ENCODE measurements around the gene BTBD9.

BTBD9 gene

DNA sequence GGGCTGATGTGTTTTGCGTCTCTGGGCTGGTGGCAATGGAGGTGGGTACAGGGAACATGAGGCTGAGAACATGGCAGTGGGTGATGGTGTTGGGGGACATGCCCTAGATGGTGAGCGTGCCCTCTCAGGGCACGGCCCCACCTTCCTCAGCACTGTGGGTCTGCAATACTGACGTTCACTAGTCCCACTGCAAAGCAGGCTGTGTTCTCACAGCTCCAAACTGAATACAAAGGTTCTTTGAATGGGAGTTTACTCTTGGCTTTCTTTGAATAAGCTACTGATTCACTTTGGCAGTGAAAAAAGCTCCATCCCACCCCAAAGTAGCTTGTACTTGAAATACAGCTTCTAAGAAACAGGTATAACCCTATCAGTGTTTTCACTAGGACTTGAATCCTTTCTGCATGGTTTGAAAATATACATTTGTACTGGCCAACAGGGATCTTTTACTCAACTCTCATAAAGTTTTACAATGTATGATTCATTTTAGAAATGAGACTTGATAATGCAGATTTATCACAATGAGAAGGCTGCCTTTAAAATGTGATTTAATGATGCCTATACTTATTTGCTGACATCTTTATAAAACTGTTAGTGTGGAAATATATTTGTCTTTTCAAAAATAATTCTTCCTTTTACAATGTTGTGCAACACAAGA is 419.5 kb downstream of the BTBD9 start:
- DNase-seq: no peak

DNA sequence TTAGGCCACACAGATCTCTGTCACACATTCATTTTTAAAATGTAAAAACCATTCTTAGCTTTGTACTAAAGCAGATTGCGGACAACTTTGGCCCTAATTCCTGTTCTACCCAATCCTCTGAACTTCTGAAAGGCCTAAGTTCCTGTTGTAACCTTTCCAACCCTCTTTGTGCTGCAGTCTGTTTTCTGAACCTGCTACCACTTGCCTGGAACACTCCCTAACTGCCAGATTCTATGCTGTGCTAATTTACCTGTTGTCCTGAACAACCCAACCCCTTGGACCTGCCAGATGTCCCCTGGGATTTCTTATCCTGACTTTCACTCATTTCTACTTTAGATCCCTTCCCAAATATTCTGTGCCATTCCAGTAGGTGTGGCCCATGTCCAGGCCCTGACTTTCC is 421.5 kb downstream of the BTBD9 start:
- DNase-seq: no peak

DNA sequence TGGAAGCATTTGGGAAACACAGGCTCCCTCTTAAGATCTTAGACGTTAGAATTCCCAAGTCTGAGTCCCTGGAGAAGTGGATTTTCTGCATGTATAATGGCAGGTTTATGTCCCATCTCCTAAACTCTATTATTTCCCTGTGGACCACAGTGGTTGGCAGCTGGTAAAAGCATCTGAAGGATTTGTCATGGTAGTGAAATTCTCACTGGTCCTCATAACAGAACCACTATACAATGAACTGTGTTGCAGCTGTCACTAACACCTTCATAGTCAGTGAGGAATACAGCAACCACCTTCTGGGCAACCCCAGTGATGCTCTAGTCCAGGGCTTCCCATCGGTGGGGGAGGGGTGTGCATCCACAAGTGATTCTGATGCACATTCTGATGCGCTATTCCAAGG is 423.3 kb downstream of the BTBD9 start:
- no peak for DNase-seq

DNA sequence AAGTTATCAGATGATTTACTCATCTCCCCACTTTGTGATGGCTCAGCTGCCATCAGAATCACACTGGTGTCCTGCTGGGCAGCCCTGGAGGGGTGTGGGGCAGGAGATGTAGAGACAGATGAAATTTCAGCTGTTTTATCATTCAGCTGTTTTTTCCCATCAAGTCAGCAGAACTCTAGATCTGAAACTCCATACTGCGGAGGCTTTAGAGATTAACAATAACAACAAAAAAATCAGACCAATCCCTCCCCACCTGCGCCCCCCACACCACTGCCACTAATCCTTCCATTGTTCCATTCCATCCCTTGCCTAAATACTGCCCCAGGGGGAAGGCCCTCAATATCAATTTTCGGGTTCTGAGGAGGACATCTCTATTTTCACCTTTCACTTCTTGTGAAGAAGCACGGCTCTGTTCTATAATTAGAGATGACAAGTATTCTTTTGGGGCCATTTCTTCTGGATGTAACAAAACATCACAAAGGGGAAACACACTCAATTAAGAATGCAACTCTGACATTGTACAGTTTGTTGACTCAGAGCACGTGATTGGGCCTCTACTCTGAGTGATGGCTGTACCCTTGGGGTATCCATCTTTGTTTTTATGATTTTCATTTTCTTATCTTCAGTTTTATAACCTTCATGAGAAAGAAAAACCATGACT is 423.9 kb downstream of the BTBD9 start:
- no peak for DNase-seq

DNA sequence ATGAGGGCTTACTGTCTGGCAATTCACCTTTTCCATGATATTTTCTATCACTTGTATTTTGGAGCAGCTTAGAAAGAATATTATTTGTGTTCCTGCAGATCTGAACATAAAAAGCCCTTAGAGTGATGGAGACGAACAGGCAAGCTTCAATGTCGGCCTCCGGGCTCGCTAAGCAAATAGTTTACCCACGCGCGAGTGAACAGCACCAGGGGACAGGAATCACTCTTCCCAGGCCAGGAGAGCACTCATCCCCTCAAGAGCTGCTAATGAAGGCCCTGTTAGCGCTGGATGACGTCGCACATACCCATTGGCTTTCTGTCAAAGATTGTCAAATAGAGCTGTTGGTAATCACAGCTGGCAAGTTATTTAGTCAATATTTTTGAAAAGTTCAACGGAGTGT is 424.5 kb downstream of the BTBD9 start:
- DNase-seq: no peak

DNA sequence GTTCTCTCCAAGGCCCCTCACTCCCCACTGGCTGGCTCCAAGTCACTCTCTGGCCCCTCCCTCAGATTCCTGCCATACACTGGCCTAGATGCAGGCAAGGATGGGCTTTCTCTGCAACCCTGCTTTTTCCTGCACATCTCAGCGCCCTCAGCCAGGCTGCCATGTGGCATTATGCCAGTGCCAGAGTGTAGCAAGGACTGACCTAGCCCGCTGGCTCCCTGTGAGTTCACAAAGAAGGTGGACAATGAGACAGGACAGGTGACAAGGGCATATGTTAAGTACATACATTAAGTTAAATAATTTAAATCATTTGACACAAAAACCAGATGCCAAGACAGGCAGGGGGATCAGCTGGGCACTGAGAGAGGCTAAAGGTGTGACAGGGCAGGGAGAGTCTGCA is 425.6 kb downstream of the BTBD9 start:
- DNase-seq: no peak

DNA sequence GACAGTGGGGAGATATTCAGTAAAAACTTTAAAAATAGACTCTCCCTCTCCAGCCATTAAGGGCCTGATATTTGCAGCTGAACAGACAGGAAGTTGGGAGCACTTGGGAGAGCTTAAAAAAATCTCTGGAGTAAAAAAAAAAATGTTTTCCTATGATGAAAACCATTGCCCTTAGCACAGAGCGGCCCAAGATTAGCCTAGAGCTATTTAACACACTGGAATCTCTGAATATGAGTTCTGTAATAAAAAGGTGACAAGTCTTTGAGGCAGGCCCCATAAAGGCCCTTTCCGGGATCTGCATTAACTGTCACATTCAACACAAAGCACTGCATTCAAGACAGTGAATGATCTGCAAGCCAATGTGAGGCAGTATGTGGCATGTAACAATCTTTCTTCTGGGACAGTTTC is 426.5 kb downstream of the BTBD9 start:
- DNase-seq: no peak

DNA sequence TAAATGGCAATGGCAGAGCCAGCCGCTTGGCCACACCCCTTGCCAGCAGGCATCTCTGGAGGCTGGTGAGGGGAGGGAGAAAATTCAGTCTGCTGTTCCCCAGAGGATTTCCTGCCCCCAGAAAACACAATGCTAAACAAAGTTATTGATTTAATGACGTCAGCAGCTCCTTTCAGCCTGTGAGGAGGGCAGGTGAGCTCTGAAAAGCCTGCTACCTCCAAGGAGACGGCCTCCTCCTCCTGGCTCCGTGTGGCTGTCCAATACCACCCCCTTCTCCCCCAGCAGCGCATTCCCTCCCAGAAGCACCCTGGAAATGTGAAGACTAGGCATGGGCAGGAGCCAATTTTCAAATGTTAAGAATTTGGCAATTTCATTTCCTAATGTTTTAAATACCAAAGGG is 427.1 kb downstream of the BTBD9 start:
- no peak for DNase-seq

DNA sequence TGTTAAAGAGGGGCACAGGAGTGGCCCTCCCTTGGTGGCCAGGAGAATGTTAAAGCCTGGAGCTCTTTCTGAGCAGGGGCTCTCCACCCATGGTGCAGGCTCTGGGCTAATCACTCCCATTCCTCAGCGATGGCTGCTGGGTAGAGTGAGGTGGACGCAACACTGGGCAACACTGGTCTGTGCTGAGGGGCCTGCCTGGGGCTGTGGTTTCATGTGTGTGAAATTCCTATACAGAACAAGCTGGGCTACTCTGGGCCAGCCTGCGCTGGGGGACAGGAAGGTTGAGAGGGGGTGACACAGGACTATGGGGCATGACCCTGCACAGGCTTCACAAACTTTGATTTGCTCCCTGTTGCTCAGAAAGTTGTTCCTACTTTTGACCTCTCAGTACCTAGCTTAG is 427.6 kb downstream of the BTBD9 start:
- DNase-seq: no peak

DNA sequence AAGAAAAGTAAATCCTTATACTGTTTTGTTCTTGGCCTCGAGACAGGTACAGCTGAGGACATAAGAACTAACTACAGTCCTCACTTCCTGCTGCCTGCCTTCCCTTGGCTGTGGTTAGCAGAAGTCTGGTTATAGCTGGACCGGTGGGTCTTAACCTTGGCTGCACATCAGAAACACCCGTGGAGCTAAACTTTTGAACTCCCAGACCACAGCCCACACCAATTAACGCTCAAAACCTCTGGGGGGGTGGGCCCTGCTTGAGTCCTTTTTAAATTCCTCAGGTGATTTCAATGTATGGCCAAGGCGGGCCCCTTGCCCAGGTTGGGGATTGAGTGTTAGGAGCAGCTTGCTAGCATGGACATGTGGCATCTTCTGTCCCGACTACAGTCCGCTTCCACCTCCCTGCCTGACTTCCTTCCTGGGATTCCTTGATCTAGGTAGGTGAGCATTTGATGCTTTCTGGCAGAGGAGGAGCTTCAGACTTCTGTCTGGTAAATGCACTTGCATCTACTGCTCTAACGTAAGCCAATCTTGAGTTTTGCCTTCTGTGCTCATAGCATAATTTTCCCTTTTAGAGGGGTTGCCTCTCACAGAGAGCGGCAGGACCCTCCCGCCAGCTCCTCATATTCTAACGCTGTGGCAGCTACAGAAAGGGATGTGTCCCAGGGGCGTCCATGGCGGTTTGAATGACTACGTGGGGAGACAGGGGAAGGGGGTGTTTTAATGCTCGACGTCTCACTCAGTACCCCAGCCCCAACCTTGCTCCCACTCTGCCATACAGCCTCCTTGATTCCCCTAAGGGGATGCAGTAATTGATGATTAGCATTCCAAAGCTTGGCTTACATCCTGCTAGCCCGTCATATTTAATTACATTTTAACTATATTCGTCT is 430.1 kb downstream of the BTBD9 start:
- no peak for DNase-seq

DNA sequence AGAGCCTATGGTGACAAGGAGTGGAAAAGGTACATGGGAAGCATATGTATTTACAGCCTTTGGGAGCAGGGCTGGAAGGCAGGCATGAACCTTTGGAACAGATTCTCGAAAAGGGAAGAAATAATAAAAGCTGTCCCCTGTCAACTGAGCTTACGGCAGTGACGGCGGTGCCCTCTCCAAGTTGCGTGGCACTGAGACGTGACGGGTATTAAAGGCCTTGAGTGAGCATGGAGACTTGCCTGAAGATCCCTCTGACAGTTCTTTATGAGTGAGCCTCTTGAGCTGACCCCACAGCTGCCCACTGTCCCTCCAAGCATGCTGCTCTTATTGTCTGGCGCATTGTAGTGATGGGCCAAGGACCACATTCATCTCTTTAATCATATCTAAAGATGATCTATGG is 431.7 kb downstream of the BTBD9 start:
- no peak for DNase-seq

DNA sequence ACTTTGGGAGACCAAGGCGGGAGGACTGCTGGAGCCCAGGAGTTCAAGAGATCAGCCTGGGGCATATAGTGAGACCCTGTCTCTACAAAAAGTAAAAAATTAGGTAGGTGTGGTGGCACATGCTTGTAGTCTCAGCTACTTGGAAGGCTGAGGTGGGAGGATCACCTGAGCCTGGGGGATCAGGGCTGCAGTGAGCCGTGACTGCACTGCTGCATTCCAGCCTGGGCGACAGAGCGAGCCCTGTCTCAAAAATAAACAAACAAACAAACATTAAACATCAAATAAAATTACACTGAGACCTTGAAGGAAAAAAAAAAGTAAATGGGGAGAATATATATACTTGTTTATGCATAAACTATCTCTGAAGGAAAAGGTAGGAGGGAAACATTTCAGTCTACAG is 432.4 kb downstream of the BTBD9 start:
- no peak for DNase-seq

DNA sequence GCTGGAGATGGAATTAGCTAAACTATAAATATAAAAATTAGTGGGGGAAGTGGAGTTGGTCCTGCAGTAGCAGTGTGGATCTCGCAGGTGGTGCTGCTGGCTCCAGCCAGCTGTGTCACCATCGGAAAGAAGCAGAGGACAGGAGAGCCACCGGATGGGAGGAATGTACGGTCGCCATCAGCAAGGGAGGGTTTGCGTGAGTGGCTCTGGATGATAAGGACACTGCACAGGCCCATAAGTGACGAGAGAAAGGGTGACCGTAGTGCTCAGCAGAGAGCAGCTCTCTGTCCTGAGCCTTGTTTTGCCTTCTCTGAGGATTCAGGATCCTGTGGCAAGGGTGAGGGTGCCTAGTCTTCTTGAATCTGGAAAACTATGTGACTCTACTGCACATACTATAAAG is 441.5 kb downstream of the BTBD9 start:
- no peak for DNase-seq

DNA sequence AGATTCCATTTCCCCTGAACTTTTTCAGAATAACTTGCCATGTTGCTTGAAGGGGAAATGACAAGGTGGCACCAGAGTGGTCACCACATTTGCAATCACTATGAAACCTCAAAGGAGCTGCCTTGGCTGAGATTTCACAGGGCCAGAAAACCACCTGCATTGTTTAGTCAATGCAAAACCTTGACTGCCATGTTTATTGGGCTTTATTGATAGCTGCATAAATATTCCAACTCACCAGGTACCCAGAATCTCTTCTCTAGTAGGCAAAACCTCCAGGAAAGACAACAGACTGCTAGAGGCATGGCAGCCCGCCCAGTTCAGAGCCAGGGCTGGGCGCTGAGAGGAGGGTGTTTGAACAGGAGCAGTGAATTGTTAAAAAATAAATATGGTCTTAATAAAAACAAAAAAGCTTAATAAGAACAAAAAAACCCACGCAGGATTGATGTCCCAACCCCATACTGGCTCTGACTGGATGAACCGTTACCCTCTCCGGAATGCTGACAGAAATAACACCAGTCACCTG is 444.6 kb downstream of the BTBD9 start:
- DNase-seq: no peak

DNA sequence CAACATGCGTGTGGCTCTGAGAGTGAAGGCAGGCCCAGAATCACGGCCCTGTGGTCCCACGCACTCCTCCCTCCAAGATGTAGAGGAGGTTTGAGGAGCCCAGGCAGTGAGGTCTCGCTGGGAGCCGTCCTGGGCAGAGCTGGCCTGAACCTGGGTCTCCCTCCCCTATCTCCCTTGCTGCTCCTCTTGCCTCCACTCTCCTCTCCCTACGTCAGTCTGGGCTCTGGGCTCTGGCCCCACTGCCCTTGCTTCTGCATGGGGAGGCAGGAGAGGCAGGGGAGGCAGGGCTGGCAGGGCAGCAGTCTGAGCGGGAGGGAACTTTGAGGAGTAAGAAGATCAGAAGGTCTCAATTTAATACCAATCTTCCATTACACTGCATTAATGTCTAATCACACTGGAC is 445.1 kb downstream of the BTBD9 start:
- DNase-seq: no peak

DNA sequence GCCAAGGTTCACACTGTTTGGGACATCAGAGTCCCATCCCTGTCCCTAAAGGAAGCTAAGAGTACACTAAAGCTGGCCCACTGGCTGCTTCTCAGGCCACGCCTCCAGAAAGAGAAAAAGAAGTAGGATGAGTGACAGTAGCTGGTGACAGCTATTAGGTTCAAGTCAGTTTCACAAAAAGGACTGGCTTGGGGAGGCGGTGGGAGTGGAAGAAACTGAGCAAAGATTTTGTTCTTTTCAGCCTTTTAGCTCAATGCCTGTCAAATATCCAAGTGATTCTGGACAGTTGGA is 445.5 kb downstream of the BTBD9 start:
- DNase-seq: no peak

DNA sequence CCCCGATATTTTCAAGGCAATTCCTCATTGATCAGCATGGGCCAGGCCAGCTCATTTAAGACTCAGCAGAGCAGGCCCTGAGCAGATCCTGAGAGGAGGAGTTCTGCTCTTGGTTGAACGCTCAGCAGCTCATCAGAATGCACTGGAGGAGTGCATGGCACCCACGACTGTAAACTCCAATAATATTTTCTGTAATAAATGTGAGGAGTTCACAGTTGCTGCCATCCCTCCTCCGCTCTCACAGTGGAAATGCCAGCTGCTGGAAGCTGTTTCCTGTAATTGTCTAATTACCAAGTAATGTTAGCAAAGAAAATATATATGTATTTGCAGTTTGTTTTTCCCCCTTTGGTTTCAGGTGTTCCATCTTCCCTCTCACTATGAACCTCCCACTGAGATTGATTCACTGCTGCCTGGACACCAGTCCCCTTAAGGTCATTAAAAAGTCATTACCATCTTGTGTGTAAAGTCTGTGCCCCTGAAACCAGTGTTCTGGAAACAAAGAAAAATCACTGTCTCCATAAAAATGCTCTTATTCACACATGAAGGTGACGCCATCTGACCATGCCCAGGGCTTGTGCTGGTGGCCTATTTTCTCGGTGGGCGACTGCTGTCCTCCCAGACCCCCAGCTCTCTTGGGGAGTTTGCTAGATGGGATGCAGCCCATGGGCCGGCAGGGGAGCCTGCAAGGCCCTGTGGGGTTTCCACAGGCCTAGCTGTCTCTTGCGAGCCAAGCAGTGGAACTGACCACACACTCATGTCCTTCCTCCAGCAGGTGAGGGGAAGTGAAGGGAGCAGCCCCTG is 446.0 kb downstream of the BTBD9 start:
- DNase-seq: no peak

DNA sequence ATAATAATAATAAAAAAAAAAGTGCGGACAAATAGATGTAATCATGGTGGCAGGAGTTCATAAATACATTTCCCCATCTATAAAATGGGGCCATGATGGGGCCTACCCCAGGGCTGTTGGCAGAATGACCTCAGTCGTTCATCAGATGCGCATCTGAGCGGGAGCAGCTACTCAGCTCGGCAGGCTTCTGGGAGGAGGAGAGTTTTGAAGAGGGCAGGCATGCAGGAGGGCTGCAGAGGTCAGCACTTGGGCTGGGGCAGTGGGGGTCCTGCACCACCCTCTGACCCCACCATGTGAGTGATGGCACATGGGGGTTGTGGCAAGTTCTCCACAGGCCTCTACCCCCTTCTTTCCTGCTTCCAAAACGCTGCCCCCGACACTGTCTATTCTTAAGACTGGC is 446.7 kb downstream of the BTBD9 start:
- DNase-seq: no peak

DNA sequence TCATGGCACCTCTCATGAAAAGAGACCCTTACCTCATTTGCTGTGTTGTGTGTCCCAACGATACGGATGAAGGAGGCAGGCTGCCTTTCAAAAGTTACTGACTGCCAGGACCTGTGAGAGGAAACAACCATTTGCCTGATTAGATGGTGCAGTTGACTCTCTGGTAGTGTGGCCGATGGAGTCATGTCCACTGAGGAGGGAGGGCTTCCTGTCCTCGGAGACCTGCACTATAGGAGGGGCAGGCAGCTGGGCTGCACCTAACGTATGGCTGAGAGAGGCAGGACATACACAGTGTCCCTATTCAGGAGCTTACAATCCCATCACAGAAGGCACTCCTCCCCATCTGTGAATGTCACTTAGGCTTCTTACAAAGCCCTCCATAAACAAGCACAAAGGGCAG is 447.2 kb downstream of the BTBD9 start:
- no peak for DNase-seq

DNA sequence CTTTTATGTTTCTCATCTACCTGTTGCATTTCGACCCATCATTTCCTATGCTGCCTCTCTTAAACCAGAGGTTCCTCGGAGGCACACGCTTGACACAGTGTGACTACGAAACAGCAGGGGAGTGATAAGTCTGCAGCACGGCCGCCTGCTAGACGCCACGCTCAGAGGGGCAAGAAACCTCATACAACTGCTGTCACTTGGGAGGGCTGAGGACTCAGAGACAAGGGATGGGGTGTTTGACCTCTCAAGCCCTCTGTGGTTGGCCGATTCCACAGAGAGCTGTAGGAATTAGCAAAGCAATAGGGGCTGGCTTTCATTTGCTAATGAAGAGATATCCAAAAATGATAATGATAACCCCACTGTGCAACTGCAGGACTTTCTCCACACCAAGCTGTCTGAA is 447.7 kb downstream of the BTBD9 start:
- peak; percentile 6 for DNase-seq

DNA sequence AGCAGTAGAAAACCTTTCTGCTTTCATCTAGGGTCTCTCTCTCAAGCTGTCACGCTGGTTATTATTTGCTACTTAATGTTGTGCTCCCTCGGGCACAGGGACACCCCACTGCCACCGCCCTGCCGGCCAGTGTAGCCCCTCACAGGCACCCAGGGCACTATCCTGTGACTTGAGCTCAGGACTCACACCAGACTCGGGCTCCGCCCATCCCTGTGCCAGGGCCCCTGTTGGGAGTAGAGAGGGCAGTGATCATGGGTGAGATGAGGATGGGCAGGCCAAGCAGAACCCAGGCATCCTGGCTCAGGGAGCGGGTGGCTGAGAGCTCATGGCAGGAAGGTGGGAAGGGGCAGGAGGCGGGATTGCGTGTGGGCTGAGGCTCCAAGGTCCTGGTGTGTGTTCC is 448.3 kb downstream of the BTBD9 start:
- no peak for DNase-seq

DNA sequence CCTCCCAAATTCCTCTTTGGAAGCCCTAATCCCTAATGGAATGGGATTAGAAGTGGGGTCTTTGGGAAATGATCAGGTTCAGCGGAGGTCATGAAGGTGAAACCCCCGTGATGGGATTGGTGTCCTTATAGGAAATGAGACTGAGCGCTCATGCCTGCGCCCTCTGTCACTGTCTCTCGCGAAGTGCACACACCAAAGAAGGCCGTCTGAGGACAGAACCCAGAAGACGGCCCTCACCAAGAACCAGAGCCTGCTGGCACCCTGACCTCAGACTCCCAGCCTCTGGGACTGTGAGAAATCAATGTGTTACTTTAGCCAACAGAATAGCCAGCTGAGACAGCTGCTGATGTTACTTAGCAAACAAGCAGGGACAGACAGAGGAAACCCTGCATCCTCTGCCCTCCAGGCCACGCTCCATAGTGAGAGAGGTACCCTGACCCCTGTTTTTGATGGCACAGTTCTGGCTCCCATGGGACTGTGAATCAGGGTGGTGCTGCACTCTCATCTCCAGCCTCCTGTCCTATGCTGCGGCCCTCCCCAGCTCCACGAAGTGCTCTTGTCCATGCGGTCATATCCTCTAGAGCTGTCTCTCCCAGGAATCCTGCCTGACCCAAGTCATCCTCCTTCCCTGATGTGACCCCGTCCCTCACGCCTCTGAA is 450.9 kb downstream of the BTBD9 start:
- peak; percentile 11 for DNase-seq
